ENCODE results near the gene ACTR2. TPM values are rescaled to one million over a fixed set of nuclear protein-coding genes. Genes with fewer than 3 reads are reported as not detected.
"Not testable (repeated sequence)": the region's sequence is repeated elsewhere in the genome, so short reads cannot be mapped to it uniquely, and the experiment has no call there.

The ACTR2 gene
- 122 and 125 TPM in 2 replicates for polyA plus RNA-seq (2013)

DNA sequence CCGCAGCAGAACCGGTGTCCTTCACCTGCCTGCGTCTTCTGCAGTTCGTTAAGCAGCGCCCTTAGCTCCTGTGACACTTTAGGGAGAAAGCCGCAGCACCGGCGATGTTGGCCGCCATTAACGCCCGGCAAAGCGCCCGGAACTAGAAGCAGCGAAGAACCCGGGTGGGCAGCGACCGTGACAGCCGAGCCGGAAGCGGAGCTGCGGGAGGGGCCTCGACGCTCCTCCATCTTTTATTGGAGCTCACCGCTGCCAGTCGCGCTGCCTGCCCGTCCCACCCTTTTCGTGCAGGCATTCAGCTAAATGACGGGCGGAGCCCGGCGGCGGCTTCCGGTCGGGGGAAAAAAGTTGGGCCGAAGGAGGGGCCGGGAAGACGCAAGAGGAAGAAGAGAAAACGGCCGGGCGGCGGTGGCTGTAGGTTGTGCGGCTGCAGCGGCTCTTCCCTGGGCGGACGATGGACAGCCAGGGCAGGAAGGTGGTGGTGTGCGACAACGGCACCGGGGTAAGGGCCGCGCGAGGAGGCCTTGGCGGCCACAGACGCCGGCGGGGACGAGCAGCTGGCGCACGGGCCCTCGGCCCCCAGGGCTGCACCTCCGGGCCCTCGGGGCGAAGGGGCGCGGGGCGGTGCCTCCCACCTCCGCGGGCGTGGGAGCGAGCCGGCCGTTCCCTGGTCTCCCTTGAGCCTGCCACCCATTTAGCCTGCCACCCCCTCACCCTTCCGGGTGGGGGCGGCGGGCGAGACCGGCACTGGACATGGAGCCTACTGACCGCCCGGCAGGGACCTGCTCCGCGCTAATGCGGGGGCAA, at the start of gene ACTR2:
Gene ACTR2, plus strand, starts transcription at position 376 of the 807 bp plus-strand sequence. Its CDS starts 79 bp downstream, at position 455.
- Histone ChIP-seq H2BK120ac (ENCODE audit: insufficient read depth, low read length, poor library complexity) (peak within 1 kb of the TSS; percentile 88), H3K27me3 (ENCODE audit: insufficient read depth, low read length) (no peaks in the 10 kb centered on the region), H3K9me3 (ENCODE audit: insufficient read depth, low read depth, low read length) (no peaks in the 10 kb centered on the region), H4K8ac (ENCODE audit: low read depth, low read length) (peak within 1 kb of the TSS; percentile 97), H2BK12ac (ENCODE audit: low read length) (no peak within 1 kb of the TSS), H3K4ac (ENCODE audit: low read depth, low read length) (peak within 1 kb of the TSS; percentile 97), H3K18ac (ENCODE audit: low read length) (peak within 1 kb of the TSS; percentile 90), H3K79me2 (ENCODE audit: control insufficient read depth, insufficient read depth, low read length, poor library complexity) (peaks cover 23% of the 10 kb centered on the region), H3K9ac (ENCODE audit: low read length) (peak within 1 kb of the TSS; percentile 91), H3K23ac (ENCODE audit: low read length) (no peak within 1 kb of the TSS), H3K14ac (ENCODE audit: low read length) (peak within 1 kb of the TSS; percentile 98), H3K4me2 (ENCODE audit: low read length) (peak within 1 kb of the TSS; percentile 93), H3K79me1 (ENCODE audit: low read length) (peaks cover 12% of the 10 kb centered on the region), H2AFZ (ENCODE audit: insufficient read depth, low read length, poor library complexity) (peak within 1 kb of the TSS; percentile 91), H3K27ac (ENCODE audit: low read depth, low read length) (peak within 1 kb of the TSS; percentile 86), H4K12ac (ENCODE audit: low read depth, low read length) (peak within 1 kb of the TSS; percentile 85), H4K91ac (ENCODE audit: low read depth, low read length) (peak within 1 kb of the TSS; percentile 93), H2BK5ac (ENCODE audit: low read depth, low read length, poor library complexity) (peak within 1 kb of the TSS; percentile 95), H3K36me3 (ENCODE audit: control insufficient read depth in 1 of 2, insufficient read depth in 2 of 2, low read length in 2 of 2) (peaks cover 0 to 7% of the 10 kb centered on the region in 2 experiments), H2AK5ac (ENCODE audit: low read length) (peak within 1 kb of the TSS; percentile 94), H3K4me1 (ENCODE audit: control insufficient read depth in 1 of 2, insufficient read depth in 2 of 2, low read length in 2 of 2) (no peaks in the 10 kb centered on the region), H3K4me3 (ENCODE audit: low read depth, low read length) (peak within 1 kb of the TSS; percentile 93)
- peak; percentile 96 for DNase-seq
- WGBS (ENCODE audit: extremely low coverage, insufficient coverage, insufficient read length), result no CpG with 5 or more reads among the region's 82 CpGs

DNA sequence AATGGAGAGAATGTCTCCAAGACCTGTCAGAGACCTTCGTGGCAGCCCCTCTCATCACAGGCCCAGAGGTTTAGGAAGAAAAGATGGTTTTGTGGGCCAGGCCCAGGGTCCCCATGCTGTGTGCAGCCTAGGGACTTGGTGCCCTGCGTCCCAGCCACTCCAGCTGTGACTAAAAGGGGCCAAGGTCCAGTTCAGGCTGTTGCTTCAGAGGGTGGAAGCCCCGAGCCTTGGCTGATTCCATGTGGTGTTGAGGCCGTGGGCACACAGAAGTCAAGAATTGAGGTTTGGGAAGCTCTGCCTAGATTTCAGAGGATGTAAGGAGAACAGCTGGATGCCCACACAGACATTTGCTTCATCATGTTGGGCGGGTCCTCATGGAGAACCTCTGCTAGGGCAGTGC, 45.1 kb upstream of the ACTR2 start:
- H3K4me1 ChIP-seq (ENCODE audit: control insufficient read depth in 1 of 2, insufficient read depth in 2 of 2, low read length in 2 of 2), result peaks cover 2 to 3% of the 10 kb centered on the region in 2 experiments
- no peak overlapping the region for H3K18ac ChIP-seq (ENCODE audit: low read length)
- no peak overlapping the region for H3K23ac ChIP-seq (ENCODE audit: low read length)
- no peak overlapping the region for H3K4ac ChIP-seq (ENCODE audit: low read depth, low read length)
- no peaks in the 10 kb centered on the region for H3K79me2 ChIP-seq (ENCODE audit: control insufficient read depth, insufficient read depth, low read length, poor library complexity)
- H2AK5ac ChIP-seq (ENCODE audit: low read length), result no peak overlapping the region
- H4K12ac ChIP-seq (ENCODE audit: low read depth, low read length), result no peak overlapping the region
- no peak overlapping the region for H2BK12ac ChIP-seq (ENCODE audit: low read length)
- no peak overlapping the region for H2BK120ac ChIP-seq (ENCODE audit: insufficient read depth, low read length, poor library complexity)
- no peak overlapping the region for H2BK5ac ChIP-seq (ENCODE audit: low read depth, low read length, poor library complexity)
- DNase-seq, result no peak
- no peak overlapping the region for H3K9ac ChIP-seq (ENCODE audit: low read length)
- H3K36me3 ChIP-seq (ENCODE audit: control insufficient read depth in 1 of 2, insufficient read depth in 2 of 2, low read length in 2 of 2), result no peaks in the 10 kb centered on the region
- H3K14ac ChIP-seq (ENCODE audit: low read length), result no peak overlapping the region
- no peaks in the 10 kb centered on the region for H3K27me3 ChIP-seq (ENCODE audit: insufficient read depth, low read length)
- no CpG with 5 or more reads among the region's 5 CpGs for whole genome bisulfite sequencing (ENCODE audit: extremely low coverage, insufficient coverage, insufficient read length)
- no peak overlapping the region for H2AFZ ChIP-seq (ENCODE audit: insufficient read depth, low read length, poor library complexity)
- H3K4me2 ChIP-seq (ENCODE audit: low read length), result no peak overlapping the region
- H3K79me1 ChIP-seq (ENCODE audit: low read length), result no peaks in the 10 kb centered on the region
- no peak overlapping the region for H4K8ac ChIP-seq (ENCODE audit: low read depth, low read length)
- no peak overlapping the region for H4K91ac ChIP-seq (ENCODE audit: low read depth, low read length)
- no peak overlapping the region for H3K27ac ChIP-seq (ENCODE audit: low read depth, low read length)
- H3K9me3 ChIP-seq (ENCODE audit: insufficient read depth, low read depth, low read length), result no peaks in the 10 kb centered on the region
- H3K4me3 ChIP-seq (ENCODE audit: low read depth, low read length), result no peak overlapping the region

DNA sequence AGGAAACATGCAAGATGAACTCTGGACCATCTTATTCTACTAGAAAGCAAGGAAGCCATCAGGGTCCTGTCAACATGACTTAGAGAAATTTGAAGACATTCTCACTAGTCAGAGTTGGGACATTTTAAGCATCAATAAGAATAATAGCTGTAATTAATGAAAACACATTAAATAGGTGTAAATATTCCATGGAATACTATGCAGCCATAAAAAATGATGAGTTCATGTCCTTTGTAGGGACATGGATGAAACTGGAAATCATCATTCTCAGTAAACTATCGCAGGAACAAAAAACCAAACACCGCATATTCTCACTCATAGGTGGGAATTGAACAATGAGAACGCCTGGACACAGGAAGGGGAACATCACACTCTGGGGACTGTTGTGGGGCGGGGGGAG, 44.2 kb upstream of the ACTR2 start:
- H3K18ac ChIP-seq (ENCODE audit: low read length); H4K91ac ChIP-seq (ENCODE audit: low read depth, low read length); H3K9me3 ChIP-seq (ENCODE audit: insufficient read depth, low read depth, low read length); H3K4ac ChIP-seq (ENCODE audit: low read depth, low read length); H3K79me1 ChIP-seq (ENCODE audit: low read length); H3K4me3 ChIP-seq (ENCODE audit: low read depth, low read length); H2AFZ ChIP-seq (ENCODE audit: insufficient read depth, low read length, poor library complexity); H3K14ac ChIP-seq (ENCODE audit: low read length); H3K27me3 ChIP-seq (ENCODE audit: insufficient read depth, low read length); H3K4me2 ChIP-seq (ENCODE audit: low read length); H4K12ac ChIP-seq (ENCODE audit: low read depth, low read length); H3K4me1 ChIP-seq (ENCODE audit: control insufficient read depth in 1 of 2, insufficient read depth in 2 of 2, low read length in 2 of 2); H3K79me2 ChIP-seq (ENCODE audit: control insufficient read depth, insufficient read depth, low read length, poor library complexity); H3K27ac ChIP-seq (ENCODE audit: low read depth, low read length); H3K9ac ChIP-seq (ENCODE audit: low read length); H4K8ac ChIP-seq (ENCODE audit: low read depth, low read length); H2BK120ac ChIP-seq (ENCODE audit: insufficient read depth, low read length, poor library complexity); H3K36me3 ChIP-seq (ENCODE audit: control insufficient read depth in 1 of 2, insufficient read depth in 2 of 2, low read length in 2 of 2); DNase-seq; H2BK12ac ChIP-seq (ENCODE audit: low read length); H2AK5ac ChIP-seq (ENCODE audit: low read length); H3K23ac ChIP-seq (ENCODE audit: low read length); H2BK5ac ChIP-seq (ENCODE audit: low read depth, low read length, poor library complexity): not testable (repeated sequence)
- no CpG with 5 or more reads among the region's 4 CpGs for WGBS (ENCODE audit: extremely low coverage, insufficient coverage, insufficient read length)

- no peaks in the 10 kb centered on the region for H3K27me3 ChIP-seq (ENCODE audit: insufficient read depth, low read length)
- H3K9ac ChIP-seq (ENCODE audit: low read length), result no peak overlapping the region
- no peaks in the 10 kb centered on the region for H3K36me3 ChIP-seq (ENCODE audit: control insufficient read depth in 1 of 2, insufficient read depth in 2 of 2, low read length in 2 of 2)
- no peak overlapping the region for H3K23ac ChIP-seq (ENCODE audit: low read length)
- no peak overlapping the region for H2AK5ac ChIP-seq (ENCODE audit: low read length)
- no peak overlapping the region for H3K14ac ChIP-seq (ENCODE audit: low read length)
- H3K4me1 ChIP-seq (ENCODE audit: control insufficient read depth in 1 of 2, insufficient read depth in 2 of 2, low read length in 2 of 2), result peaks cover 2 to 3% of the 10 kb centered on the region in 2 experiments
- H3K4ac ChIP-seq (ENCODE audit: low read depth, low read length), result no peak overlapping the region
- no peak overlapping the region for H2BK12ac ChIP-seq (ENCODE audit: low read length)
- no peak overlapping the region for H2BK5ac ChIP-seq (ENCODE audit: low read depth, low read length, poor library complexity)
- no peak overlapping the region for H2BK120ac ChIP-seq (ENCODE audit: insufficient read depth, low read length, poor library complexity)
- no peak overlapping the region for H4K8ac ChIP-seq (ENCODE audit: low read depth, low read length)
- no peaks in the 10 kb centered on the region for H3K79me2 ChIP-seq (ENCODE audit: control insufficient read depth, insufficient read depth, low read length, poor library complexity)
- no peak overlapping the region for H3K18ac ChIP-seq (ENCODE audit: low read length)
- H2AFZ ChIP-seq (ENCODE audit: insufficient read depth, low read length, poor library complexity), result no peak overlapping the region
- no peak overlapping the region for H3K4me3 ChIP-seq (ENCODE audit: low read depth, low read length)
- no peak overlapping the region for H3K4me2 ChIP-seq (ENCODE audit: low read length)
- H4K12ac ChIP-seq (ENCODE audit: low read depth, low read length), result no peak overlapping the region
- no peak overlapping the region for H4K91ac ChIP-seq (ENCODE audit: low read depth, low read length)
- WGBS (ENCODE audit: extremely low coverage, insufficient coverage, insufficient read length), result no CpG with 5 or more reads among the region's 3 CpGs
- H3K27ac ChIP-seq (ENCODE audit: low read depth, low read length), result no peak overlapping the region
- no peak for DNase-seq
- no peaks in the 10 kb centered on the region for H3K79me1 ChIP-seq (ENCODE audit: low read length)
- peaks cover 2% of the 10 kb centered on the region for H3K9me3 ChIP-seq (ENCODE audit: insufficient read depth, low read depth, low read length)
Observed at GRCh38 chr2:65185012-65185411, 42.6 kb upstream of the ACTR2 start.
